ENCODE results near the gene PDE4D.

PDE4D gene

DNA sequence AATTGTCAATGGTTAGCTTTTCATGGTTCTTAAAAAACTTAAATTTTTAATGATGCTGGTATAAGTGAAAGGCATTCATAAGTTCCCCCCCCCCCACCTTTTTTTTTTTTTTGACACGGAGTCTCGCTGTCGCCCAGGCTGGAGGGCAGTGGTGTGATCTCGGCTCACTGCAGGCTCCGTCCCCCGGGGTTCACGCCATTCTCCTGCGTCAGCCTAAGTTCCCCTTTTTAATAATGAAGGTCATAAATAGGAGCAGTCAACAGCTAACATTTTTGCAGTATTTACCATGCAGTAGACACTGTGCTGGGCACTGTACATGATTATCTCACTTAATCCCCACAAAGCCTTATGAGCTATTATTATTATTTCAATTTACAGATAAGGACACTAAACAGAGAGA lies 556.3 kb downstream of the PDE4D start:
- Histone ChIP-seq H3K4me1 (ENCODE audit: low read length) (no peaks in the 10 kb centered on the region), H3K79me2 (ENCODE audit: low read length) (no peaks in the 10 kb centered on the region), H3K36me3 (replicated peaks; ENCODE audit: insufficient read depth, low read length) (no peaks in the 10 kb centered on the region), H3F3A (ENCODE audit: insufficient read depth, low read length) (no peaks in the 10 kb centered on the region), H3K4me2 (ENCODE audit: low read depth, low read length) (no peak overlapping the region), H3K9me3 (replicated peaks; ENCODE audit: insufficient read depth, low read length) (no peaks in the 10 kb centered on the region), H3K4me3 (ENCODE audit: low read length) (no peak overlapping the region), H2AFZ (ENCODE audit: low read length) (no peak overlapping the region), H4K20me1 (ENCODE audit: insufficient read depth, low read length) (no peaks in the 10 kb centered on the region), H3K9ac (ENCODE audit: low read length) (no peak overlapping the region), H3K27me3 (replicated peaks; ENCODE audit: insufficient read depth, low read length) (no peaks in the 10 kb centered on the region), H3K27ac (ENCODE audit: low read length) (no peak overlapping the region), H3K9me2 (replicated peaks; ENCODE audit: insufficient read depth, low read length) (no peaks in the 10 kb centered on the region)
- TF ChIP-seq, protein P1, sequence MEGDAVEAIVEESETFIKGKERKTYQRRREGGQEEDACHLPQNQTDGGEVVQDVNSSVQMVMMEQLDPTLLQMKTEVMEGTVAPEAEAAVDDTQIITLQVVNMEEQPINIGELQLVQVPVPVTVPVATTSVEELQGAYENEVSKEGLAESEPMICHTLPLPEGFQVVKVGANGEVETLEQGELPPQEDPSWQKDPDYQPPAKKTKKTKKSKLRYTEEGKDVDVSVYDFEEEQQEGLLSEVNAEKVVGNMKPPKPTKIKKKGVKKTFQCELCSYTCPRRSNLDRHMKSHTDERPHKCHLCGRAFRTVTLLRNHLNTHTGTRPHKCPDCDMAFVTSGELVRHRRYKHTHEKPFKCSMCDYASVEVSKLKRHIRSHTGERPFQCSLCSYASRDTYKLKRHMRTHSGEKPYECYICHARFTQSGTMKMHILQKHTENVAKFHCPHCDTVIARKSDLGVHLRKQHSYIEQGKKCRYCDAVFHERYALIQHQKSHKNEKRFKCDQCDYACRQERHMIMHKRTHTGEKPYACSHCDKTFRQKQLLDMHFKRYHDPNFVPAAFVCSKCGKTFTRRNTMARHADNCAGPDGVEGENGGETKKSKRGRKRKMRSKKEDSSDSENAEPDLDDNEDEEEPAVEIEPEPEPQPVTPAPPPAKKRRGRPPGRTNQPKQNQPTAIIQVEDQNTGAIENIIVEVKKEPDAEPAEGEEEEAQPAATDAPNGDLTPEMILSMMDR (IDR thresholded peaks at IDR 0.05; ENCODE audit: low read length): no peak
- TF ChIP-seq EZH2 (optimal IDR thresholded peaks at IDR 0.05; ENCODE audit: low read depth, low read length): no peak
- no peak for TF ChIP-seq EZH2phosphoT487 (IDR thresholded peaks at IDR 0.05; ENCODE audit: low read length)
- no peak for DNase-seq

DNA sequence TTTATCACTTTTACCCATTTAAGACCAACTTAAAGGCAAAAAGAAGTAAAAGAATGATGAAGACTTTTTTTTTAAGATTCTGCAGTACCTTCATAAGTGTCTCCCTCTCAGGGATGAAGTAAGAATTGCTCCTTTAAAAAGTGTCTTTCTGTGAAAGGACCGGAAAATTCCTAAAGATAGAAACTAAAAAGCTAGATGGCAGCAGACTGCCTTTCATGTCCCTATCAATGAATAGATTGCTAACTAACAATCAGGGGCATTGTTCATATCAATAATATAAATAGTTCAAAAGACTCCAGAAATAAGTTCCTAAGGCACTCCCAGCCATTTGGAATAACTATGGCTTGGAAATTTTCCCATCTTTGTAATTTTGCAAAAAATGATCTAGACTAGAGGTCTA lies 558.0 kb downstream of the PDE4D start:
- Histone ChIP-seq H3K4me2 (ENCODE audit: low read depth, low read length) (no peak overlapping the region), H3K27ac (ENCODE audit: low read length) (no peak overlapping the region), H3K4me1 (ENCODE audit: low read length) (no peaks in the 10 kb centered on the region), H3K9ac (ENCODE audit: low read length) (no peak overlapping the region), H3K36me3 (replicated peaks; ENCODE audit: insufficient read depth, low read length) (no peaks in the 10 kb centered on the region), H3K9me3 (replicated peaks; ENCODE audit: insufficient read depth, low read length) (no peaks in the 10 kb centered on the region), H4K20me1 (ENCODE audit: insufficient read depth, low read length) (no peaks in the 10 kb centered on the region), H3K9me2 (replicated peaks; ENCODE audit: insufficient read depth, low read length) (no peaks in the 10 kb centered on the region), H3K79me2 (ENCODE audit: low read length) (no peaks in the 10 kb centered on the region), H3K27me3 (replicated peaks; ENCODE audit: insufficient read depth, low read length) (no peaks in the 10 kb centered on the region), H2AFZ (ENCODE audit: low read length) (no peak overlapping the region), H3F3A (ENCODE audit: insufficient read depth, low read length) (no peaks in the 10 kb centered on the region), H3K4me3 (ENCODE audit: low read length) (no peak overlapping the region)
- DNase-seq: no peak
- TF ChIP-seq EZH2phosphoT487 (IDR thresholded peaks at IDR 0.05; ENCODE audit: low read length): no peak
- TF ChIP-seq, protein P1 (IDR thresholded peaks at IDR 0.05; ENCODE audit: low read length): no peak
- no peak for TF ChIP-seq EZH2 (optimal IDR thresholded peaks at IDR 0.05; ENCODE audit: low read depth, low read length)

GRCh38 chr5:59333416-59333815 lies 560.1 kb downstream of the PDE4D start:
- no peak overlapping the region for H2AFZ ChIP-seq (ENCODE audit: low read length)
- no peaks in the 10 kb centered on the region for H3K27me3 ChIP-seq (replicated peaks; ENCODE audit: insufficient read depth, low read length)
- no peak overlapping the region for H3K4me3 ChIP-seq (ENCODE audit: low read length)
- no peaks in the 10 kb centered on the region for H3K9me3 ChIP-seq (replicated peaks; ENCODE audit: insufficient read depth, low read length)
- TF ChIP-seq EZH2 (optimal IDR thresholded peaks at IDR 0.05; ENCODE audit: low read depth, low read length) (no peak), EZH2phosphoT487 (IDR thresholded peaks at IDR 0.05; ENCODE audit: low read length) (no peak)
- TF ChIP-seq, protein P1 (IDR thresholded peaks at IDR 0.05; ENCODE audit: low read length): no peak
- no peaks in the 10 kb centered on the region for H4K20me1 ChIP-seq (ENCODE audit: insufficient read depth, low read length)
- no peak overlapping the region for H3K9ac ChIP-seq (ENCODE audit: low read length)
- H3F3A ChIP-seq (ENCODE audit: insufficient read depth, low read length): no peaks in the 10 kb centered on the region
- no peaks in the 10 kb centered on the region for H3K36me3 ChIP-seq (replicated peaks; ENCODE audit: insufficient read depth, low read length)
- H3K9me2 ChIP-seq (replicated peaks; ENCODE audit: insufficient read depth, low read length): no peaks in the 10 kb centered on the region
- H3K27ac ChIP-seq (ENCODE audit: low read length): no peak overlapping the region
- DNase-seq: no peak
- H3K4me2 ChIP-seq (ENCODE audit: low read depth, low read length): no peak overlapping the region
- H3K79me2 ChIP-seq (ENCODE audit: low read length): no peaks in the 10 kb centered on the region
- no peaks in the 10 kb centered on the region for H3K4me1 ChIP-seq (ENCODE audit: low read length)

Data from MM.1S (cell line).